HG03571 (cell line): Measurements from ENCODE around the gene SLC37A2.
A peak's percentile ranks its signal among the peaks of the same experiment; 100 is the strongest.

ENCODE experiments used
- ATAC-seq: cut with Tn5 transposase; IDR thresholded peaks from one replicate; pipeline ENCODE4 v1.9.1; 2021; ENCODE audit not compliant: unreplicated experiment

Gene SLC37A2

GRCh38 chr11:125070699-125071254 is 7.7 kb downstream of the SLC37A2 start:
- peak; percentile 63 for ATAC-seq

GRCh38 chr11:125071435-125071834 is 8.3 kb downstream of the SLC37A2 start:
- no peak for ATAC-seq

GRCh38 chr11:125071846-125072217 is 8.7 kb downstream of the SLC37A2 start:
- no peak for ATAC-seq

GRCh38 chr11:125072218-125072960 is 9.3 kb downstream of the SLC37A2 start:
- ATAC-seq = peak; percentile 82

GRCh38 chr11:125072961-125073590 is 10.0 kb downstream of the SLC37A2 start:
- ATAC-seq = no peak

GRCh38 chr11:125073616-125074483 is 10.7 kb downstream of the SLC37A2 start:
- ATAC-seq = no peak

GRCh38 chr11:125074511-125075241 is 11.6 kb downstream of the SLC37A2 start:
- ATAC-seq = no peak

- ATAC-seq = no peak
Observed at GRCh38 chr11:125075242-125075625, 12.1 kb downstream of the SLC37A2 start.

GRCh38 chr11:125075900-125076317 is 12.8 kb downstream of the SLC37A2 start:
- ATAC-seq = no peak

GRCh38 chr11:125076378-125076945 is 13.4 kb downstream of the SLC37A2 start:
- no peak for ATAC-seq

GRCh38 chr11:125078016-125078415 is 14.9 kb downstream of the SLC37A2 start:
- no peak for ATAC-seq

- ATAC-seq = no peak
Observed at GRCh38 chr11:125078516-125079140, 15.5 kb downstream of the SLC37A2 start.

GRCh38 chr11:125079151-125079877 is 16.2 kb downstream of the SLC37A2 start:
- ATAC-seq = no peak

- no peak for ATAC-seq
Observed at GRCh38 chr11:125079878-125080530, 16.9 kb downstream of the SLC37A2 start.

- no peak for ATAC-seq
Observed at GRCh38 chr11:125080531-125080911, 17.4 kb downstream of the SLC37A2 start.

GRCh38 chr11:125081098-125081798 is 18.1 kb downstream of the SLC37A2 start:
- no peak for ATAC-seq

GRCh38 chr11:125082040-125082439 is 18.9 kb downstream of the SLC37A2 start:
- no peak for ATAC-seq

GRCh38 chr11:125082611-125083311 is 19.7 kb downstream of the SLC37A2 start:
- ATAC-seq = no peak
